HepG2 (cell line): Measurements from ENCODE around the gene ANKRD40. TPM values are rescaled to one million over a fixed set of nuclear protein-coding genes. Genes with fewer than 3 reads are reported as not detected.

Experiments used
- ARNT2 ChIP-seq: sonication (generic); formaldehyde crosslinking; IDR thresholded peaks from 2 replicates; pipeline ENCODE4 v1.8.0; 2022; ENCODE audit warnings: mild to moderate bottlenecking, low read depth, missing genetic modification reagents, moderate library complexity
- CBX5 ChIP-seq: sonication (generic); formaldehyde crosslinking; IDR thresholded peaks from 2 replicates; pipeline ENCODE4 v1.4.0; 2020; ENCODE audit warnings: missing genetic modification reagents, borderline replicate concordance
- FOXA3 ChIP-seq: IDR thresholded peaks from 2 replicates; pipeline ENCODE4 v1.6.1; 2016; ENCODE audit warnings: missing genetic modification reagents, missing compliant biosample characterization
- GPN1 ChIP-seq: sonication (generic); formaldehyde crosslinking; IDR thresholded peaks from 2 replicates; pipeline ENCODE4 v1.5.1; 2020; ENCODE audit warnings: missing genetic modification reagents, borderline replicate concordance
- IRF2 ChIP-seq: IDR thresholded peaks from 2 replicates; pipeline ENCODE4 v1.6.1; 2018; ENCODE audit warnings: missing genetic modification reagents, missing compliant biosample characterization
- ISX ChIP-seq: sonication (generic); formaldehyde crosslinking; conservative IDR thresholded peaks from 2 replicates; pipeline ENCODE4 v1.5.0; 2020; ENCODE audit warnings: missing genetic modification reagents
- MXI1 ChIP-seq: IDR thresholded peaks from 3 replicates; pipeline ENCODE4 v1.6.1; 2012; ENCODE audit warnings: low read depth, low read length, inconsistent platforms, borderline replicate concordance
- NFE2 ChIP-seq: sonication (generic); formaldehyde crosslinking; IDR thresholded peaks from 2 replicates; pipeline ENCODE4 v1.4.0; 2020; ENCODE audit warnings: missing genetic modification reagents
- PCBP2 ChIP-seq: fragments of 200-400 bp; formaldehyde crosslinking; optimal IDR thresholded peaks from 2 replicates; pipeline ENCODE3; 2018; ENCODE audit warnings: low read length, low read depth; ENCODE audit not compliant: poor library complexity, severe bottlenecking
- PHF21A ChIP-seq: sonication (generic); formaldehyde crosslinking; IDR thresholded peaks from 2 replicates; pipeline ENCODE4 v1.5.0; 2020; ENCODE audit warnings: mild to moderate bottlenecking, missing genetic modification reagents
- SOX6 ChIP-seq, 2 experiments: fragments of 450-650 bp in 1 of 2; sonication (generic) in 1 of 2; formaldehyde crosslinking in 1 of 2; IDR thresholded peaks; 2 replicates each; pipeline versions ENCODE4 v1.4.0 to v1.6.1; 2017 to 2020; ENCODE audit warnings: antibody characterized with exemption in 1 of 2, mild to moderate bottlenecking in 1 of 2, missing genetic modification reagents in 1 of 2
- SRY ChIP-seq: sonication (generic); formaldehyde crosslinking; IDR thresholded peaks from 2 replicates; pipeline ENCODE4 v1.8.0; 2022; ENCODE audit warnings: mild to moderate bottlenecking, missing genetic modification reagents
- TBX3 ChIP-seq: fragments of 450-650 bp; IDR thresholded peaks from 2 replicates; pipeline ENCODE4 v1.6.1; 2017; ENCODE audit warnings: antibody characterized with exemption, mild to moderate bottlenecking, inconsistent platforms, borderline replicate concordance
- TIGD3 ChIP-seq: sonication (generic); formaldehyde crosslinking; IDR thresholded peaks from 2 replicates; pipeline ENCODE4 v1.5.1; 2020; ENCODE audit warnings: mild to moderate bottlenecking, missing genetic modification reagents, borderline replicate concordance
- ZBTB7A ChIP-seq: sonication (generic); formaldehyde crosslinking; IDR thresholded peaks from 2 replicates; pipeline ENCODE4 v1.8.0; 2022; ENCODE audit warnings: mild to moderate bottlenecking, missing genetic modification reagents
- ZNF274 ChIP-seq: sonication (generic); formaldehyde crosslinking; IDR thresholded peaks from 2 replicates; pipeline ENCODE4 v1.5.1; 2020; ENCODE audit warnings: mild to moderate bottlenecking, missing genetic modification reagents
- ZNF547 ChIP-seq: sonication (generic); formaldehyde crosslinking; IDR thresholded peaks from 2 replicates; pipeline ENCODE4 v1.5.1; 2020; ENCODE audit warnings: mild to moderate bottlenecking, missing genetic modification reagents
- ZNF574 ChIP-seq: sonication (generic); formaldehyde crosslinking; IDR thresholded peaks from 2 replicates; pipeline ENCODE4 v1.4.0; 2020; ENCODE audit warnings: missing genetic modification reagents
- ZNF598 ChIP-seq: sonication (generic); formaldehyde crosslinking; IDR thresholded peaks from 2 replicates; pipeline ENCODE4 v1.5.1; 2020; ENCODE audit warnings: mild to moderate bottlenecking, missing genetic modification reagents, borderline replicate concordance
- ZNF75D ChIP-seq: sonication (generic); formaldehyde crosslinking; IDR thresholded peaks from 2 replicates; pipeline ENCODE4 v1.8.1; 2023; ENCODE audit warnings: missing genetic modification reagents, mild to moderate bottlenecking, borderline replicate concordance
- polyA plus RNA-seq, 8 experiments: library from polyadenylated mRNA; depleted of rRNA in 3 of 8; stranded (reverse) in 7 of 8; unstranded in 1 of 8; fragments of >200 nt; fragmentation: Illumina TruSeq in 4 of 8; extraction: Trizol in 4 of 8; gene quantifications; 2 replicates each; pipeline versions ENCODE4 v1.2.1 to v1.2.3, GENCODE V29; 2011 to 2016; ENCODE audit warnings: low read depth in 4 of 8, missing spikeins in 1 of 8, mixed read lengths in 1 of 8; ENCODE audit not compliant: insufficient read depth in 1 of 8
- total RNA-seq, 5 experiments: library from RNA; depleted of rRNA; stranded (reverse); fragments of >200 nt; fragmentation: Illumina TruSeq; extraction: Trizol; gene quantifications; 2 replicates each; pipeline ENCODE4 v1.2.3, GENCODE V29; 2016; ENCODE audit warnings: low read depth in 1 of 5
- TF ChIP-seq, protein P1 (sequence below): fragments of 450-650 bp; IDR thresholded peaks from 2 replicates; pipeline ENCODE4 v1.6.1; 2017; ENCODE audit warnings: mild to moderate bottlenecking
- TF ChIP-seq, protein P2 (sequence below): fragments of 450-650 bp; IDR thresholded peaks from 2 replicates; pipeline ENCODE4 v1.6.1; 2016

The ANKRD40 gene
- total and polyA plus RNA-seq, 2 of the 13 experiments (the other 11 are each of a cell fraction or from before 2014, with no cell fraction given) = 35.0 to 46.4 TPM

GRCh38 chr17:50679008-50679544 lies 28.6 kb downstream of the ANKRD40 start (continued):
- TF ChIP-seq PHF21A = peak; percentile 78
- TF ChIP-seq TIGD3 = no peak
- no peak for TF ChIP-seq ZNF598 (CRISPR knock-in tag)
- no peak for TF ChIP-seq GPN1 (CRISPR knock-in tag)
- TF ChIP-seq TBX3 = peak; percentile 32; the same call in 1 of the 2 replicates
- TF ChIP-seq ZBTB7A (CRISPR knock-in tag) = peak; percentile 62; the same call in 1 of the 2 replicates
- TF ChIP-seq ZNF75D (CRISPR knock-in tag) = no peak
- TF ChIP-seq, protein P1, sequence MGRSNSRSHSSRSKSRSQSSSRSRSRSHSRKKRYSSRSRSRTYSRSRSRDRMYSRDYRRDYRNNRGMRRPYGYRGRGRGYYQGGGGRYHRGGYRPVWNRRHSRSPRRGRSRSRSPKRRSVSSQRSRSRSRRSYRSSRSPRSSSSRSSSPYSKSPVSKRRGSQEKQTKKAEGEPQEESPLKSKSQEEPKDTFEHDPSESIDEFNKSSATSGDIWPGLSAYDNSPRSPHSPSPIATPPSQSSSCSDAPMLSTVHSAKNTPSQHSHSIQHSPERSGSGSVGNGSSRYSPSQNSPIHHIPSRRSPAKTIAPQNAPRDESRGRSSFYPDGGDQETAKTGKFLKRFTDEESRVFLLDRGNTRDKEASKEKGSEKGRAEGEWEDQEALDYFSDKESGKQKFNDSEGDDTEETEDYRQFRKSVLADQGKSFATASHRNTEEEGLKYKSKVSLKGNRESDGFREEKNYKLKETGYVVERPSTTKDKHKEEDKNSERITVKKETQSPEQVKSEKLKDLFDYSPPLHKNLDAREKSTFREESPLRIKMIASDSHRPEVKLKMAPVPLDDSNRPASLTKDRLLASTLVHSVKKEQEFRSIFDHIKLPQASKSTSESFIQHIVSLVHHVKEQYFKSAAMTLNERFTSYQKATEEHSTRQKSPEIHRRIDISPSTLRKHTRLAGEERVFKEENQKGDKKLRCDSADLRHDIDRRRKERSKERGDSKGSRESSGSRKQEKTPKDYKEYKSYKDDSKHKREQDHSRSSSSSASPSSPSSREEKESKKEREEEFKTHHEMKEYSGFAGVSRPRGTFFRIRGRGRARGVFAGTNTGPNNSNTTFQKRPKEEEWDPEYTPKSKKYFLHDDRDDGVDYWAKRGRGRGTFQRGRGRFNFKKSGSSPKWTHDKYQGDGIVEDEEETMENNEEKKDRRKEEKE = no peak
- no peak for TF ChIP-seq NFE2 (CRISPR knock-in tag)
- TF ChIP-seq ZNF274 (CRISPR knock-in tag) = no peak
- TF ChIP-seq ARNT2 = no peak
- TF ChIP-seq MXI1 = no peak
- no peak for TF ChIP-seq SRY (CRISPR knock-in tag)
- TF ChIP-seq CBX5 (CRISPR knock-in tag) = 0 out of 2 replicates have a peak, but pooled peaks have one; percentile 29
- TF ChIP-seq ZNF574 (CRISPR knock-in tag) = 0 out of 2 replicates have a peak, but pooled peaks have one; percentile 32
- TF ChIP-seq, protein P2, sequence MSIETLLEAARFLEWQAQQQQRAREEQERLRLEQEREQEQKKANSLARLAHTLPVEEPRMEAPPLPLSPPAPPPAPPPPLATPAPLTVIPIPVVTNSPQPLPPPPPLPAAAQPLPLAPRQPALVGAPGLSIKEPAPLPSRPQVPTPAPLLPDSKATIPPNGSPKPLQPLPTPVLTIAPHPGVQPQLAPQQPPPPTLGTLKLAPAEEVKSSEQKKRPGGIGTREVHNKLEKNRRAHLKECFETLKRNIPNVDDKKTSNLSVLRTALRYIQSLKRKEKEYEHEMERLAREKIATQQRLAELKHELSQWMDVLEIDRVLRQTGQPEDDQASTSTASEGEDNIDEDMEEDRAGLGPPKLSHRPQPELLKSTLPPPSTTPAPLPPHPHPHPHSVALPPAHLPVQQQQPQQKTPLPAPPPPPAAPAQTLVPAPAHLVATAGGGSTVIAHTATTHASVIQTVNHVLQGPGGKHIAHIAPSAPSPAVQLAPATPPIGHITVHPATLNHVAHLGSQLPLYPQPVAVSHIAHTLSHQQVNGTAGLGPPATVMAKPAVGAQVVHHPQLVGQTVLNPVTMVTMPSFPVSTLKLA = 0 out of 2 replicates have a peak, but pooled peaks have one; percentile 10
- no peak for TF ChIP-seq PCBP2
- no peak for TF ChIP-seq ISX
- TF ChIP-seq ZNF547 (CRISPR knock-in tag) = peak; percentile 65; the same call in 1 of the 2 replicates
- peak; percentile 45; the same call in 1 of the 2 replicates for TF ChIP-seq FOXA3 (CRISPR knock-in tag)
- 0 out of 2 replicates have a peak, but pooled peaks have one; percentile 19 for TF ChIP-seq IRF2 (CRISPR knock-in tag)
- no peak for TF ChIP-seq SOX6 (IDR thresholded peaks at IDR 0.05)
- peak; percentile 75 for TF ChIP-seq SOX6 (CRISPR knock-in tag; IDR thresholded peaks at IDR 0.05)
